ENCODE results near the gene KRTAP2-2.

Gene KRTAP2-2

GRCh38 chr17:41020336-41020735 is 34.7 kb downstream of the KRTAP2-2 start:
- no peak for TF ChIP-seq YY1 (IDR thresholded peaks at IDR 0.05; ENCODE audit: low read depth)
- TF ChIP-seq CREB1 (IDR thresholded peaks at IDR 0.05; ENCODE audit: low read depth): no peak
- no peak for TF ChIP-seq USF1 (IDR thresholded peaks at IDR 0.05)
- TF ChIP-seq REST (IDR thresholded peaks at IDR 0.05; ENCODE audit: low read depth): no peak
- TF ChIP-seq EGR1 (IDR thresholded peaks at IDR 0.05): no peak
- no peak for TF ChIP-seq EP300 (IDR thresholded peaks at IDR 0.05; ENCODE audit: borderline replicate concordance)
- TF ChIP-seq CEBPB (IDR thresholded peaks at IDR 0.05): no peak
- no peak for TF ChIP-seq ZBTB7A (IDR thresholded peaks at IDR 0.05; ENCODE audit: low read depth)
- no peak for TF ChIP-seq TAF1 (IDR thresholded peaks at IDR 0.05; ENCODE audit: low read depth)
- no peak for TF ChIP-seq FOXM1 (IDR thresholded peaks at IDR 0.05; ENCODE audit: borderline replicate concordance, low read depth)
- no peak for TF ChIP-seq NFIC (IDR thresholded peaks at IDR 0.05)

- TF ChIP-seq EP300 (IDR thresholded peaks at IDR 0.05; ENCODE audit: borderline replicate concordance) (peak; percentile 80), CEBPB (IDR thresholded peaks at IDR 0.05) (no peak), FOXM1 (IDR thresholded peaks at IDR 0.05; ENCODE audit: borderline replicate concordance, low read depth) (peak; percentile 68; the same call in 1 of the 2 replicates), NFIC (IDR thresholded peaks at IDR 0.05) (peak; percentile 62), USF1 (IDR thresholded peaks at IDR 0.05) (no peak), YY1 (IDR thresholded peaks at IDR 0.05; ENCODE audit: low read depth) (no peak), TCF12 (IDR thresholded peaks at IDR 0.05; ENCODE audit: low read depth) (peak; percentile 84), RAD21 (IDR thresholded peaks at IDR 0.05; ENCODE audit: low read depth) (no peak)
Measured at GRCh38 chr17:41019415-41019814, 35.6 kb downstream of the KRTAP2-2 start.

GRCh38 chr17:41018541-41018940 is 36.5 kb downstream of the KRTAP2-2 start:
- TF ChIP-seq EGR1 (IDR thresholded peaks at IDR 0.05) (no peak), ZBTB7A (IDR thresholded peaks at IDR 0.05; ENCODE audit: low read depth) (no peak), YY1 (IDR thresholded peaks at IDR 0.05; ENCODE audit: low read depth) (no peak), MAX (IDR thresholded peaks at IDR 0.05) (no peak), FOXM1 (IDR thresholded peaks at IDR 0.05; ENCODE audit: borderline replicate concordance, low read depth) (no peak), USF1 (IDR thresholded peaks at IDR 0.05) (no peak), NFIC (IDR thresholded peaks at IDR 0.05) (no peak), TEAD4 (IDR thresholded peaks at IDR 0.05) (no peak), CEBPB (IDR thresholded peaks at IDR 0.05) (no peak), CREB1 (IDR thresholded peaks at IDR 0.05; ENCODE audit: low read depth) (no peak), RAD21 (IDR thresholded peaks at IDR 0.05; ENCODE audit: low read depth) (no peak), TAF1 (IDR thresholded peaks at IDR 0.05; ENCODE audit: low read depth) (no peak), REST (IDR thresholded peaks at IDR 0.05; ENCODE audit: low read depth) (no peak)

GRCh38 chr17:41016578-41017215 is 38.3 kb downstream of the KRTAP2-2 start:
- TF ChIP-seq NFIC (IDR thresholded peaks at IDR 0.05) (no peak), TCF12 (IDR thresholded peaks at IDR 0.05; ENCODE audit: low read depth) (no peak), RAD21 (IDR thresholded peaks at IDR 0.05; ENCODE audit: low read depth) (no peak), TEAD4 (IDR thresholded peaks at IDR 0.05) (no peak), FOXM1 (IDR thresholded peaks at IDR 0.05; ENCODE audit: borderline replicate concordance, low read depth) (no peak), REST (IDR thresholded peaks at IDR 0.05; ENCODE audit: low read depth) (no peak), EGR1 (IDR thresholded peaks at IDR 0.05) (no peak), MAX (IDR thresholded peaks at IDR 0.05) (no peak), EP300 (IDR thresholded peaks at IDR 0.05; ENCODE audit: borderline replicate concordance) (no peak), YY1 (IDR thresholded peaks at IDR 0.05; ENCODE audit: low read depth) (no peak), ZBTB7A (IDR thresholded peaks at IDR 0.05; ENCODE audit: low read depth) (no peak), CREB1 (IDR thresholded peaks at IDR 0.05; ENCODE audit: low read depth) (no peak), CEBPB (IDR thresholded peaks at IDR 0.05) (no peak), USF1 (IDR thresholded peaks at IDR 0.05) (no peak), TAF1 (IDR thresholded peaks at IDR 0.05; ENCODE audit: low read depth) (no peak)

Data from Ishikawa (cell line).